Activated CD8-positive, alpha-beta T cell treated with anti-CD3 and anti-CD28 coated beads for 36 hours (primary cell): ENCODE measurements around the gene DDX5. TPM values are rescaled to one million over a fixed set of nuclear protein-coding genes. Genes with fewer than 3 reads are reported as not detected.
"Not testable (repeated sequence)": the region's sequence is repeated elsewhere in the genome, so short reads cannot be mapped to it uniquely, and the experiment has no call there.

Experiments used
- ATAC-seq: fragments of 200-7000 bp; cut with Tn5 transposase; one replicate; pipeline ENCODE4 v1.10.0; 2021; ENCODE audit warnings: mild to moderate bottlenecking, moderate library complexity
- CTCF ChIA-PET: fragments of 350-600 bp; sonication (Branson Sonifier 250); formaldehyde crosslinking; loops from one replicate; lab custom pipeline; 2021; ENCODE audit warnings: antibody characterized with exemption; lab: Charles Lee
- POLR2A ChIA-PET: fragments of 350-600 bp; sonication (Branson Sonifier 250); formaldehyde crosslinking; loops from one replicate; lab custom pipeline; 2021; ENCODE audit warnings: antibody characterized with exemption; lab: Charles Lee
- DNase-seq: peaks from one replicate; pipeline ENCODE4 v3.0.0-alpha.2; 2020
- H3K27ac Mint-ChIP-seq: one replicate; pipeline ENCODE4 v1.8.0; 2021; ENCODE audit warnings: mild to moderate bottlenecking, mixed read lengths
- H3K27me3 Mint-ChIP-seq: one replicate; pipeline ENCODE4 v1.8.0; 2021; ENCODE audit warnings: mixed read lengths
- H3K36me3 Mint-ChIP-seq: one replicate; pipeline ENCODE4 v1.8.0; 2021; ENCODE audit warnings: low read depth, mixed read lengths
- H3K4me1 Mint-ChIP-seq: one replicate; pipeline ENCODE4 v1.8.0; 2021; ENCODE audit warnings: low read depth, mixed read lengths
- H3K4me3 Mint-ChIP-seq: one replicate; pipeline ENCODE4 v1.8.0; 2021; ENCODE audit warnings: mild to moderate bottlenecking, moderate library complexity, mixed read lengths
- H3K9me3 Mint-ChIP-seq: one replicate; pipeline ENCODE4 v1.8.0; 2021; ENCODE audit warnings: mixed read lengths
- intact Hi-C: fragments of 100-400 bp; cut with micrococcal nuclease; formaldehyde crosslinking; loops from one replicate; pipeline ENCODE4 v1.10.0; 2022
- total RNA-seq, 2 experiments: library from RNA; stranded (reverse); gene quantifications; one replicate each; pipeline ENCODE4 v1.2.3, GENCODE V29; 2021
- TF ChIP-seq, protein P1 (sequence below): fragments of 200-600 bp; IDR thresholded peaks from one replicate; pipeline ENCODE4 v1.8.0; 2022; ENCODE audit warnings: antibody characterized with exemption, mild to moderate bottlenecking

Gene DDX5
- total RNA-seq, 2 experiments from 2014 or later: 632 to 668 TPM

DNA sequence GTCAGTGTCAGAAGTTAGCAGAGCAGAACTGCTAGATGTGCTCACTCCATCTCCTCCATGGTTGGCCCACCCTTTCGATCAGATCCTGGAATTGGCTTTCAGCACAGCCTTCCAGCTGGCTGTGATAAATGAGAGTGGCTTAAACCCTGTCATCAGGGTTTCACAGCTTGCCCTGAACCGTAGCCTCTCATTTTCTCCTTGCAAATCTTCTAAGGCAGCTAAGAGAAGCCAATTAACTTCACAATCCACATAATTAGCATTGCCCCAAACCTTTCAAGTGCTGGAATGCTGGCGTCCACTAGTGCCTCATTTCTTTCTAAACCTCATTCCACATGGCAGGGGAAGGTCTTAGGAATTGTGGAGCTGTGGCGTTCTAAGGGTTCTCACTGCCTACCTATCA, 35.5 kb downstream of the DDX5 start:
- intact Hi-C loops: no loop called here
- ChIA-PET POLR2A (no interaction called here), CTCF (interaction anchor here (1.0 kb wide), 1 partner anchor 179 kb away, joined by 3 read pairs; no protein-coding TSS in a partner anchor)
- Mint-ChIP-seq H3K27ac (no peak overlapping the region), H3K27me3 (no peaks in the 10 kb centered on the region), H3K36me3 (no peaks in the 10 kb centered on the region), H3K9me3 (no peaks in the 10 kb centered on the region), H3K4me1 (no peaks in the 10 kb centered on the region), H3K4me3 (no peak overlapping the region)
- TF ChIP-seq, protein P1, sequence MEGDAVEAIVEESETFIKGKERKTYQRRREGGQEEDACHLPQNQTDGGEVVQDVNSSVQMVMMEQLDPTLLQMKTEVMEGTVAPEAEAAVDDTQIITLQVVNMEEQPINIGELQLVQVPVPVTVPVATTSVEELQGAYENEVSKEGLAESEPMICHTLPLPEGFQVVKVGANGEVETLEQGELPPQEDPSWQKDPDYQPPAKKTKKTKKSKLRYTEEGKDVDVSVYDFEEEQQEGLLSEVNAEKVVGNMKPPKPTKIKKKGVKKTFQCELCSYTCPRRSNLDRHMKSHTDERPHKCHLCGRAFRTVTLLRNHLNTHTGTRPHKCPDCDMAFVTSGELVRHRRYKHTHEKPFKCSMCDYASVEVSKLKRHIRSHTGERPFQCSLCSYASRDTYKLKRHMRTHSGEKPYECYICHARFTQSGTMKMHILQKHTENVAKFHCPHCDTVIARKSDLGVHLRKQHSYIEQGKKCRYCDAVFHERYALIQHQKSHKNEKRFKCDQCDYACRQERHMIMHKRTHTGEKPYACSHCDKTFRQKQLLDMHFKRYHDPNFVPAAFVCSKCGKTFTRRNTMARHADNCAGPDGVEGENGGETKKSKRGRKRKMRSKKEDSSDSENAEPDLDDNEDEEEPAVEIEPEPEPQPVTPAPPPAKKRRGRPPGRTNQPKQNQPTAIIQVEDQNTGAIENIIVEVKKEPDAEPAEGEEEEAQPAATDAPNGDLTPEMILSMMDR: no peak
- no peak for DNase-seq
- no peak for ATAC-seq

DNA sequence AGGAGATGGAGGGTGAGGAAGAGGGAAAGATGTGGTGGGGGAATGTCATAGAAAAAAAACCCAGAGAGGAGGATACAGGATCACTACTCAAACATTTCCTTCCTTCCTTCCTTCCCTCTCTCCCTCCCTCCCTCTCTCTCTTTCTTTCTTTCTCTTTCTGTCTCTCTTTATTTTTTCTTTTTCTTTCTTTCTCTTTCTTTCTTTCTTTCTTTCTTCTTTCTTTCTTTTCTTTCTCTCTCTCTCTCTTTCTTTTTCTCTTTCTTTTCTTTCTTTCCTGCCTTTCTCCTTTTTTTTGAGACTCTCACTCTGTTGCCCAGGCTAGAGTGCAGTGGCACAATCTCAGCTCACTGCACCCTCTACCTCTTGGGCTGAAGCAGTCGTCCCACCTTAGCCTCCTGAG, 39.3 kb downstream of the DDX5 start:
- H3K36me3 Mint-ChIP-seq, intact Hi-C loops, H3K27ac Mint-ChIP-seq, H3K27me3 Mint-ChIP-seq, H3K4me1 Mint-ChIP-seq, H3K4me3 Mint-ChIP-seq, POLR2A ChIA-PET, DNase-seq, ATAC-seq, H3K9me3 Mint-ChIP-seq: not testable (repeated sequence)
- CTCF ChIA-PET: interaction anchor here (1.2 to 1.5 kb wide), 2 partner anchors 11 to 47 kb away, joined by 4 to 7 read pairs; no protein-coding TSS in a partner anchor
- TF ChIP-seq, protein P1: peak; percentile 27

DNA sequence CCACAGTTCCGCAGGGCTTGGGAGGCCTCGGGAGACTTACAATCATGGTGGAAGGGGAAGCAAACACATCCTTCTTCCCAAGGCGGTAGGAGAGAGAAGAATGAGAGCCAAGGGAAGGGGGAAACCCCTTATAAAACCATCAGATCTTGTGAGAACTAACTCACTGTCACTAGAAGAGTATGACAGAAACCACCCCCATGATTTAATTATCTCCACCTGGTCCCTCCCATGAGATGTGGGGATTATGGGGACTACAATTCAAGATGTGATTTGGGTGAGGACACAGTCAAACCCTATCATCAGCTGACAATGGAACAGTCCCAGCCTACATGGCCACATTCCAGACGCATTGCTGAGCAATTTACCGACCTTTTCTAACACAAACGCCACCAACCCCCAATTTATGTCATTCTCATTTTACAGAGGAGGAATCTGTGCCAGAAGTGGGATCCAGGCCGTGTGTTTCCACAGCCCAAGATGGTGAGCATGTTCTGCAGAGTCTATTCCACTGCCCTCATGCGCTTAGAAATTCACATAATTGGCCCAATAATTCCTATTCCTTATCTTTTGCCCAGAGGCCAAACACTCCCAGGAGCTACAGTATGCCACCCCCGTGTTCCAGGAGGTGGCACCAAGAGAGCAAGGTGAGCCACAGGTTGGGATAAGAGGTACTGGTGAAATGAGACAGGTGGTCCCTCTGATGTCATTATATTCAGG, 39.9 kb downstream of the DDX5 start:
- Mint-ChIP-seq H3K4me3 (no peak overlapping the region), H3K4me1 (no peaks in the 10 kb centered on the region), H3K36me3 (no peaks in the 10 kb centered on the region), H3K27ac (no peak overlapping the region), H3K9me3 (no peaks in the 10 kb centered on the region), H3K27me3 (no peaks in the 10 kb centered on the region)
- no peak for ATAC-seq
- DNase-seq: no peak
- intact Hi-C loops: no loop called here
- CTCF ChIA-PET: interaction anchor here (1.5 kb wide), 1 partner anchor 47 kb away, joined by 7 read pairs; no protein-coding TSS in a partner anchor
- POLR2A ChIA-PET: no interaction called here
- TF ChIP-seq, protein P1: no peak

DNA sequence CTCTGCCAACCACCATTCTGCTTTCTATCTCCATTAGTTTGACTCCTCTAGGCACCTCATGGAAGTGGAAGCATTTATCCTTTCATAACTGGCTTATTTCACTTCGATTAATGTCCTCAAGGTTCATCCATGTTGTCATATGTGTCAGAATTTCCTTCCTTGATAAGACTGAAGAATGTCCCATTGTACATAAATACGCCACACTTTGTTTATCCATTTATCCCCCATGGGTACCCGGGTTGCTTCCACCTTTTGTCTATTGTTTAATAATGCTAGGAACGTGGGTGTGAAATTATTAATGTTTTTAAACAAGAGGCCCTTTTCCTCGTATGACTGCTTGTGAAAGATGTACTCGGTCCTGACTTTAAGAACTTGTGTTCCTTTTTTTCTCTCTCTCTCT, 44.3 kb downstream of the DDX5 start:
- intact Hi-C loops: no loop called here
- H3K36me3 Mint-ChIP-seq: no peaks in the 10 kb centered on the region
- no peak for DNase-seq
- peaks cover under 1% of the 10 kb centered on the region for H3K4me1 Mint-ChIP-seq
- no peak overlapping the region for H3K4me3 Mint-ChIP-seq
- no peak overlapping the region for H3K27ac Mint-ChIP-seq
- ATAC-seq: no peak
- no peaks in the 10 kb centered on the region for H3K27me3 Mint-ChIP-seq
- ChIA-PET POLR2A (no interaction called here), CTCF (interaction anchor here (1.1 kb wide), 1 partner anchor 31 kb away, joined by 5 read pairs; no protein-coding TSS in a partner anchor)
- no peaks in the 10 kb centered on the region for H3K9me3 Mint-ChIP-seq
- TF ChIP-seq, protein P1: no peak

DNA sequence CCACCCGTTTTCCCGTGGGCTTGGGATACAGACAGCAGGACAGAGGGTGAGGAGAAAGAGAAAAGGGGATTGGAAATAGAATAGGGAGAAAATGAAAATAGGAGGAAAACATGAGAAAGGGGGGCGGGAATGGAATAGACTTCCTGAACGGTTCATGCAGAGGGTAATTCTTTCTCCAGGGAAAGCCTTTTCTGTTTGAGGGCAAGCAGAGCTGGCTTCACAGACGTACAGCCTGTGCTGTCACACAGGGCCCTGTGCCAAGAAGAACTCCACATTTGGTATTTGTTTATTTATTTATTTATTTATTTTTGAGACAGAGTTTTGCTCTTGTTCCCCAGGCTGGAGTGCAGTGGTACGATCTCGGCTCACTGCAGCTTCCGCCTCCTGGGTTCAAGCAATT, 45.1 kb downstream of the DDX5 start:
- no peaks in the 10 kb centered on the region for H3K36me3 Mint-ChIP-seq
- CTCF ChIA-PET: interaction anchor here (1.1 to 3.2 kb wide), 2 partner anchors 32 to 41 kb away, joined by 5 to 9 read pairs; no protein-coding TSS in a partner anchor
- no peaks in the 10 kb centered on the region for H3K27me3 Mint-ChIP-seq

DNA sequence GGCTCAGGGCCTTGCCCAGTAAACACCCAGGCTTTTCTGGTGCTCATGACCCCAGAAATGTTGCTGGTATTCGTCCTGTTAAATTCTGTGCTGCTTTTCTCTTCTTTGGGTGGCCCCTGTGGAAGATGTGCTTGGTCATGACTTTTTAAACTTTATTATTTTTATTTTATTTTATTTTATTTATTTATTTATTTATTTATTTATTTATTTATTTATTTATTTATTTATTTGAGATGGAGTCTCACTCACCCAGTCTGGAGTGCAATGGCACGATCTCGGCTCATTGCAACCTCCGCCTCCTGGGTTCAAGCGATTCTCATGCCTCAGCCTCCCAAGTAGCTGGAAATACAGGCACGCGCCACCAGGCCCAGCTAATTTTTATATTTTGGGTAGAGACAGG, 46.3 kb downstream of the DDX5 start:
- CTCF ChIA-PET: interaction anchor here (3.2 kb wide), 1 partner anchor 40 kb away, joined by 9 read pairs; no protein-coding TSS in a partner anchor
- H3K4me1 Mint-ChIP-seq, H3K36me3 Mint-ChIP-seq, DNase-seq, H3K27me3 Mint-ChIP-seq, POLR2A ChIA-PET, intact Hi-C loops, H3K9me3 Mint-ChIP-seq, ATAC-seq, H3K27ac Mint-ChIP-seq, H3K4me3 Mint-ChIP-seq: not testable (repeated sequence)

More for the DNA sequence above, 45.1 kb downstream of the DDX5 start:
- H3K4me3 Mint-ChIP-seq: no peak overlapping the region
- no peak overlapping the region for H3K27ac Mint-ChIP-seq
- TF ChIP-seq, protein P1: no peak
- intact Hi-C loops: no loop called here
- ATAC-seq (no peak), DNase-seq (no peak)
- POLR2A ChIA-PET: no interaction called here
- peaks cover 1% of the 10 kb centered on the region for H3K9me3 Mint-ChIP-seq
- H3K4me1 Mint-ChIP-seq: peaks cover 6% of the 10 kb centered on the region
